A549 (cell line): ENCODE data around the gene AP4E1.
"Not testable (repeated sequence)": the region's sequence is repeated elsewhere in the genome, so short reads cannot be mapped to it uniquely, and the experiment has no call there.

ENCODE experiments used
- CTCF ChIP-seq: fragments of >200 bp; sonication (Bioruptor Twin); formaldehyde crosslinking; IDR thresholded peaks from 3 replicates; pipeline ENCODE4 v1.5.1; 2016
- EP300 ChIP-seq, 2 experiments: fragments of >200 bp; sonication (Bioruptor Twin); formaldehyde crosslinking; IDR thresholded peaks; 2 replicates in 1 of 2; 3 replicates in 1 of 2; pipeline ENCODE4 v1.6.1; 2016 to 2017
- MYC ChIP-seq: IDR thresholded peaks from 2 replicates; pipeline ENCODE4 v1.6.1; 2012; ENCODE audit warnings: mild to moderate bottlenecking, inconsistent platforms, low read length, improper control_type of control experiment, borderline replicate concordance
- NR3C1 ChIP-seq: fragments of >200 bp; sonication (Bioruptor Twin); formaldehyde crosslinking; IDR thresholded peaks from 3 replicates; pipeline ENCODE4 v1.6.1; 2017
- POLR2A ChIP-seq: IDR thresholded peaks from 2 replicates; pipeline ENCODE4 v1.6.1; 2012; ENCODE audit warnings: mild to moderate bottlenecking, low read length
- SMC3 ChIP-seq: fragments of >200 bp; sonication (Bioruptor Twin); formaldehyde crosslinking; IDR thresholded peaks from 3 replicates; pipeline ENCODE4 v1.6.1; 2018; ENCODE audit warnings: inconsistent platforms

GRCh38 chr15:50875238-50875637 lies 33.2 kb upstream of the AP4E1 start:
- not testable (repeated sequence) for TF ChIP-seq CTCF; EP300 (IDR thresholded peaks at IDR 0.05); SMC3; MYC; POLR2A; NR3C1
